HTR-8/SVneo (cell line): ENCODE data around the gene FBXL5.

ENCODE experiments used
- DNase-seq: peaks from one replicate; pipeline ENCODE4 v3.0.0; 2011; ENCODE audit warnings: low spot score, mixed read lengths; ENCODE audit not compliant: insufficient read length
- FAIRE-seq: peaks from 2 replicates; lab custom pipeline; 2011; peaks lifted over from hg19 to GRCh38; lab: Jason Lieb, UNC

Gene FBXL5

GRCh38 chr4:15575966-15576365 is 79.2 kb downstream of the FBXL5 start:
- FAIRE-seq (no peak), DNase-seq (no peak)

DNA sequence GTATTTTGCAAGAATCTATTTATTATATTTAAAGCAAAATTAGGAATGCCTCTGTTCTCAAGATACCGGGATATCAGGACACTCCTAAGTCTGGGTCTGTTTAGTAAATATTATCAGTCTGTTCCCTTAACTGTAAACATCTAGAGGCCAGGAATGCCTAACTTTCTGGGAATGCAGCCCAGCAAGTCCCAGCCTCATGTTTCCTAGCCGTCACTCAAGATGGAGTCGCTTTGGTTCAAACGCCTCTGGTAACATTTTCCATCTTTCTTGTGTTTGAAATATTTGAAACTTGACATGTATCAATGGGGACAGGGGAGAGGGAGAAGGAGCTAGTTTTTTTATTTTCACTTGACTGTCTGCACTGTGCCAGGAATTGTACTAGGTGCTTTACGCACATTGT is 85.4 kb downstream of the FBXL5 start:
- FAIRE-seq: no peak
- no peak for DNase-seq

DNA sequence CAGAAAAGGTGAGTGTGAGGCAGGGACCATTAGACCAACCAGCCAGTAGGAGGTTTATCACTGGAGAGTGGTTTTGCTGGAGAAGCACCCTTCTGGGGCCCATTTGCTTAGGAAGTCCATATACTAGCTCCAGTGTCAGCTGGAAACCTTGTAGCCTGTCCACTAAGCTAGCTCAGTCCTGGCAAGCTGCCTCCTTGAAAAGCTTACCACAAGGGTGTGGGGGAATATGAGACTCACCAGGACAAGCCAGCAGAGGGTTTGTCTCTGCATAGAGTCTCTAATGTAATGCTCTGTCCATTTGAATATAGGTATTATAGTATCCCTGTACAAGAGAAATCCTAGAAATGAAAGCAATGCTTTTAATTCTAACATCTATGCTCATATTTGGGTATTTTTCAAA is 86.3 kb downstream of the FBXL5 start:
- no peak for FAIRE-seq

DNA sequence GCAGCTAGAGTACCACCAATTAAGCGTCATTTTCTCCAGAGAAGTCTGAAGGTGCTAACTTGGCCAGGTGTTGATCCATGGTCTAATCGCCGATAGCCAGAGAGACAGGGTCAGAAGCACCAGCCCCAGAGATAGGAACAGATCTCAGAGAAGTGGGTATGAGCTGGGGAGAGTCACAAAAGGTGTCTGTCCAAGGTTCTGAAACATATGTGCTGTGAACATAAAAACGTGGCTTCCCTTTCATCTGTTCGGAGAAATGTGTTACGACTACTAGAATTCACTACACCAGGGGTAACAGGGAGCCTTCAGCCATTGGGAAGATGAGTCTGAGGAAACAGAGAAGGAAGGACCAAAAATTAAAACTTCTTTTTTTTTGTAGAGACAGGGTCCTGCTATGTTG is 91.3 kb downstream of the FBXL5 start:
- no peak for DNase-seq
- no peak for FAIRE-seq

More for the DNA sequence above, 86.3 kb downstream of the FBXL5 start:
- DNase-seq: no peak

DNA sequence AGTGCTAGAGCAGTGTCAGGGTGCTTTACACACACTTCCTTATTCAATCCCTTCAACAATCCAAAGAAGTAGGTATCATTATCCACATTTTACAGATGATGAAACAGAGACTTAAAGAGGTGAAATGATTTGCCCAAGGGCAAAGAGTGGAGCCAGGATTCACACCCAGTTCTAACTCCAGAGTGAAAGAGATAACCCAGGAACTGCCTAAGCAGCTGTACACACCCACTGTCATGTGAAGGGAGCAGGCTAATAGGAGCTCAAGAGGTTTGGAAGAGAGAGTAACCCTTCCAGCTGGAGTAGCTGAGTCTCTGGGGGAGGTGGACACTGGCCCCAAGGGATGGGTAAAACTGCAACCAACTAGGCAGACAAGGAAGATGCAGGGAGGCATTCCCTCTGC is 92.5 kb downstream of the FBXL5 start:
- no peak for FAIRE-seq
- DNase-seq: no peak

DNA sequence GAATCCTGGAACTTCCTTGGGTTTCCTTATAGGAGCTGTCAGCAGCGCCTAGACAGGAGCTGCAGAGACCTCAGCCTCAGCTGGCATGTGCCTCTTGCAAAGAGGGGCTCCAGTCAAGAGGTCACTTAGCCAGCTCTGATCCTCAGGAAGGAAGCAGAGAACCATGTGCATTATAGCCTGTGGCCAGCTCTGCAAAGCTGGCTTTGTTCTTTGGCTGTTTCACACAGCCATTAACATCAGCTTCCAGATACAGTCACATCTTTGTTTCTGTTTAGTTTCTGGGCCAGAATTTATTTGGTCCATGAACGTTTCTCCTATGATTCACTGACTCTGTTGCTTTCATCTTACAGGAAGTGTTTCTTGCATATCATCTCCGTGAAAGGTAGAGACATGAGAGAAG is 93.0 kb downstream of the FBXL5 start:
- DNase-seq (no peak), FAIRE-seq (no peak)

DNA sequence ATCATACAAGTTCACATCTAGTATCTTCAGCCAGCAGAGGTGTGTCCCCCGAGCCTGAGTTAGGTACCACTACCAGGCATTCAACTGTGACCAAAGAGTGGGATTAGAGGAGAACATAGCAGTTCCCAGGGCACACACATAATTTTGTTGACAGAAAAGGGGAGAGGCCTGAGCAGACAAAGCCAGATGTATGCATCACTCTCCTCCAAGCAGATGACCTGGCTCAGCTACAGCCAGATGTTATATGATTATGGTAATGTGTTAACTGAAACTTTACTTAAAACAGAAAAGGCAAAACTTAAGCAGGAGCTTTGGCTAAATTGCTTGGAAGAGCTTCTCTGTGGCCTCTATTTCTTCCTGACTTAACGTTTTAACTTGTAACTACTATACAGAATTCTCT is 96.6 kb downstream of the FBXL5 start:
- FAIRE-seq (no peak), DNase-seq (no peak)

DNA sequence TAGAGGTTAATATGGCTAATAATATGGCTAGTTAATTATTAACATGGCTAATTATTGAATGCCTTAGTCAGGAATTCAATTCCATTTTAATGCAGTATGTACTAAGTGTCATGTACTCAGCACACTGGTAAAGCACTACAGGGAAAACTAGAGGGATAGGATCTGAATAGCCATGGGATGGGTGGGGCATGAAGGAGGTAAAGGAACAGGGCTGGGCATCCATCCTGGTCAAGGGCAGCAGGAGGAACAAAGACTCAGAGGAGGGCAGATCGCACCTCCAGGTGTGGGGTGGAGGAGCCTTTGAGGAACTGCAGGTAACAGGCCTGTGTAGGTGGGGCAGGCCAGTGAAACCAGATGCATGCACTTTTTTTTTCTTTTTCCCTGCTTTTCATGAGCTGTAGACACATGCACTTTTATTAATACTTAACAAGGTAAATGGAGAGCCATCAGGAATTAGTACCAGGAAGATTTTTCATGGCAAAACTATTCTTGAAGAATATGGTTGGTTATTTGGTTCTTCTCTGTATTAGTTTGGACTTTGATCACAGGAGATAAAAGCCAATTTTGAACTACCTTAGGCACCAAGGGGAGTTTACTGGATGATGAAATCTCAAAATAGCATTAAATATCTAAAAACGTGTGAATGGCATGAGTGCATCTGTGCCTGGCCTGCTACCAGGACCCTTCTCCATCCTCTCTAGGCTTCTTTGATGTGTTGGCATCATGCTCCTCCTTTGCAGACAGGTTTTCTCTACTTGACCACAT is 97.2 kb downstream of the FBXL5 start:
- no peak for FAIRE-seq

DNA sequence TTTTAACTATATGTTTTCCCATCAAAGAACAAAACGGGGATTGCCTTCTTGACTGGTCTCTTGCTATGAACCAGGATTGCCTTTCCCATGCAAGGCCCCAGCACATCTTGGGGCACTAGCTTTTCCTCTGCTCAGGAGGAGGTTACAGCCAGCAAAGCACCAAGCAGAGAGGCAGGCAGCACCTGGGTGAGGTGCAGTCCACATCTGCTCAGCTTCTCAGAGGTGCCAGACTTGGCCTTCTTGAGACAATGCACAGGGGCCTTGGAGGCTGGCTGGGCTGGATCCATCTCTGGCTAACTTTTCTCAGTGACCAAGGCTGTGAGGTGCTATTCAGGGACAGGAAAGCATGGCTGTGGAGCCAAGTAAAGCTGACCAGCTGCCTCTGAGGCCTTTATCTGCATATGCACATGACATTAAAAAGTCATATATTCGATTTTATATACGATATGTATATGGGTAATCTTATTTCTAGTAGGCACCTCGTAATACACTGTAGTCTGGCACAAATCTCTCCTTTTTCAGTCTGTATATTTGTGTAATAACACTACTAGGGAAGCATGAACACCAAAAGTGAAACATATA is 98.6 kb downstream of the FBXL5 start:
- no peak for FAIRE-seq
- DNase-seq: no peak

More for the DNA sequence above, 97.2 kb downstream of the FBXL5 start:
- no peak for DNase-seq
